ENCODE measurements around the gene FUOM.
"Not testable (repeated sequence)": the region's sequence is repeated elsewhere in the genome, so short reads cannot be mapped to it uniquely, and the experiment has no call there.

FUOM gene

DNA sequence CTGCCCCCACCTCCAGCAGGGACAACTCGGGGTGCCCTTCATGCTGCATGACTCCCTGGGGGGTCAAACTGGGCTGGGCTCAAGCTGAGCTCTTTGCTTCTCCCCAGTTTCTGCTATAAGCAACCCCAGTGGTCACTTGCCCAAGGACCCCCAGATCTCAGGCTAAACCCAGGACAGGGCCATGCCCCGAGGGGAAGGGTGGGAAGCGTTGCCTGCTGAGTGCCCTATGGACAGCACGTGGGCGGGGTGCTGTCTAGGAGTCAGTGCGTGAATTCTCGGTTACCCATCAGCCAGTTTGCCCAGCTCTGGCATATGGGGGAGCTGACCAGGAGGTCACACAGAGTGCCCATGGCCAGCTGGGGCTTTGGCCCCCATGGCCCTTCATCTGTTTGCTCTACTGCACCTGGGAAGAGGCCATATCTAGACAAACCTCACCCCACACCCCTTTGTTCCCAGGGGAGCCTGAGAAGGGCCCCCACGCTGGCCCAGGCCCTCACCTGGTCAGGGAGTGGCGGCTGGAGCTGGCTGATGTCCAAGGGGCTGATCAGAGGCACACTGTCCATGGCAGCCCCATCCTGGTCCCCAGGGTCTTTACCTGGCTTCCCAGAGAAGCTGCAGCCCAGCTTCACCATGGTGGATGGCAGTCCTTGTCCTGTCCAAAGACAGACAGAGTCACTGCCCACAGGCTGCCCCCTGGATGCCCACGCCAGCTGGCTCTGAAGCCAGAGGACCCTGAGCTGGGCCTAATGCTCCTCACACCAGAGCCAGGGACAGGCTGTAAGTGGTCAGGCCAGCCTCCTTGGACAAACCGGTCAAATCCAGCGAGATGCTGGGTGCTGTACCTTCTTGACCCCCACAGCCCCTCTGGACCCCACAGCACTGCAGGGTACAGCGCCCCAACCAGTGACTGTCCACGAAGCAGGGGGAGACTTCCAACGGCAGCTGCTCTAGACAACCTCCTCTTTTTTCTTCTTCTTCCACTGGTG, 29.2 kb downstream of the FUOM start:
- no peak for DNase-seq (ENCODE audit: low spot score)

DNA sequence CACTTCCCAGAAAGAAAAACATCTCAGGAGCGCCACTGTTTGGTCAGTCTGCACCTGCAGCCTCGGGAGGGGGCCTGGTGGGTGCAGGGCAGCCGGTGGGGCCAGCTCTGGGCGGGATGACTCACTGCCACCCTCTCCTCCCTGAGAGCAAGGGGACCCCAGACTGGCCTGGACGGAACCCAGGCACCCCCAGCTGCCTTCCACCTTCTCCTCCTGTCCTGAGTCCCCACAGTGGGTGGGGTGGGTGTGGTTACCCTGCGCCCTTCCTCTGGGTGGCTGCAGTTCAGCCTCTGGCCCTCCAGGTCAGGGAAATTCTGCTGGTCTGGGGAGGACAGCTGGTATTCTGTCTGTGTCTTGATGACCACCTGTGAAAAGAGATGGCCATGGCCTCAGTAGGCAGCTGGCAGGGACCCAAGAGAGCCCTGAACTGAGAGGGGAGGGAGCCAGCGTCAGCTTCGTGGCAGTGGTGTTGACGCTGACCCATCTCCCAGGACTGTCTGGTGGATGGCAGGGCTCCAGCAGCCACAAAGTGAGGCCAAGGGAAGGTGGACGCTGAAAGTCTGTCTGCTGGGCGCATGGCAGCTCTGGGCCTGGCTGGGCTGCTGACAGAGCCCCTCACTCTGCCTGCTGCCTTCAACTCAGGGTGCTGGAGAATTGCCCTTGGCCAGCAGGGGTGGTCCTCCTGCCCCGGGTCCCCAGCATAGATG, 30.0 kb downstream of the FUOM start:
- DNase-seq (ENCODE audit: low spot score) = no peak

DNA sequence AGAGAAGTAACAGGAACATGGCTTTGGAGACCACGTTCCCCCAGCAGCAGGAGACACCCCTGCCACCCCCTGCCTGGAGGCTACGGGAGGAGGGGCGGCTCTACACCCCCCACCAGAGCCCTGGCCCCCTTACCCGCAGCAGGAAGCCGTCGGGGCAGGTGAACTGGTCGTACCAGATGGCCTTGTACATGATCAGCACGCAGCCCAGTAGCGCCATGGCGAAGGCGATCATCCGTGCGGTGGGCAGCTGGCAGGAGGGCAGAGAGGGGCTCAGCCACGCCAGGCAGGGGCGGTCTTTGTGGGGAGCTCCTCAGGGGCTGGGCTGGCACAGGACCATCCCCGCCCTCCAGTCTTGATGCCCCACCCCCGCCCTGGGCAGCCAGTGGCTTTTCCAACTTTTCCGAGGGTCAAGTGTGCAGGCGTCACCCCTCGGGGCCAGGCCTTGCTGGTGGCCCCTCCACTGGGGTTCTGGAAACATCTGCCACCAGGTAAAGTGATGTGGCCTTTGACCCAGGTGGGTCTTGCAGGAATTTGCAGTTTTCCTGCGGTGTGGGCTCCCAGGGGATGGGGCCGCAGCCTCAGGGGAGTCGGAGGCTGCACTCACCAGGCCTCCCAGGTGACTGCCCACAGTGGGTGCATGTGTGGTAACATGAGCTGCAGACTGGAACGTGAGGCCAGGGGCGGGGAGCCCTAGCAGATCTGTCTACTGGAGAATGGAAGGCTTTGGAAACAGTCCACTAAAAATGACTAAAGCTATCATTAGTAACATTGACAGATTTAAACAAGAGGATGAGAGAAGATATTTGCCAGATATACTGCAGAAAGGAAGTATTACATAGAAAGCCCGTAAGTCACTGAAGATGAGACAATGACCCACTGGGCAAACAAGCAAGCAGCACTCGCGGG, 30.8 kb downstream of the FUOM start:
- no peak for DNase-seq (ENCODE audit: low spot score)

GRCh38 chr10:133326223-133326551, 31.6 kb downstream of the FUOM start:
- DNase-seq (ENCODE audit: low spot score) = no peak

- no peak for DNase-seq (ENCODE audit: low spot score)
Observed at GRCh38 chr10:133325440-133326222, 32.2 kb downstream of the FUOM start.

DNA sequence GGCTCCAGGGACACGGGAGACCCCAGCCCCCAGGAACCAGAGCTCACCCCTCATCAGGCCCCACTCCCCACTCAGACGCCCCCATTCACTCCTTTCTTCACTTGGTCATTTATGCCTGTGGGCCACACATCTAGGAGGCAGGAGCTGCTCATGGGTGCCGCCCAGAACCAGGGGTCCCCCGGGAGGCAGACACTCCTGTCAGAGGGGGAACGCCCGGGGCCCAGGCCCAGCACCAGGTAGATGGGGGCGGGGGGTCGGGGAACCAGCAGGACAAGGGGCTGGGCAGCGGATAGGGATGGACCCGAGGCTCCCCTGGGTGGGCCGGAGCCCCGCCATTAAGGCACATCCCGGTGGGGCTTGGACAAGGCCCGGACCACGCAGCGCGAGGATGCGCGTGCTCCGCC, 33.0 kb downstream of the FUOM start:
- no peak for DNase-seq (ENCODE audit: low spot score)

DNA sequence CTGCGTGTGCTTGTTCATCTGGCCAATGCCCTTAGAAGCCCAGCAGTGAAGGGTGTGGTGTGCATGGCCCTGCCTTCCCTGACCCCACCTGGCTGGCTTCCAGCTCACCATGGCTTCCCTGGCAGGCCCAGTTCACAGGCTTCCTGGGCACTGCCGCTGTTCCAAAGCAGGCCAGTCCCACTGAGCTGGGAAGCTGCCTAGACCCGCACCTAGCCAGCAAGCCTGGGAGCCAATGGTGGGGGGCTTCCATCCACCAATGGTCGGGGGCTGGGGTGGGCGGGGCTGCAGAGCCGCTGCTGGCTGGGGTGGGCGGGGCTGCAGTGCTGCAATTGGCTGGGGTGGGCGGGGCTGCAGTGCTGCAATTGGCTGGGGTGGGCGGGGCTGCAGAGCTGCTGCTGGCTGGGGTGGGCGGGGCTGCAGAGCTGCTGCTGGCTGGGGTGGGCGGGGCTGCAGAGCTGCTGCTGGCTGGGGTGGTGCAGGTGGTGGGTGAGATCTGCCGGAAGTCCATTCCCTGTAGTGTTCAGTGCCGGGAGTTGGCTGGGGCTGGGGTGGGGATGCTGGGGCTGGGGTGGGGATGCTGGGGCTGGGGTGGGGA, 33.5 kb downstream of the FUOM start:
- peak; percentile 51 for DNase-seq (ENCODE audit: low spot score)

DNA sequence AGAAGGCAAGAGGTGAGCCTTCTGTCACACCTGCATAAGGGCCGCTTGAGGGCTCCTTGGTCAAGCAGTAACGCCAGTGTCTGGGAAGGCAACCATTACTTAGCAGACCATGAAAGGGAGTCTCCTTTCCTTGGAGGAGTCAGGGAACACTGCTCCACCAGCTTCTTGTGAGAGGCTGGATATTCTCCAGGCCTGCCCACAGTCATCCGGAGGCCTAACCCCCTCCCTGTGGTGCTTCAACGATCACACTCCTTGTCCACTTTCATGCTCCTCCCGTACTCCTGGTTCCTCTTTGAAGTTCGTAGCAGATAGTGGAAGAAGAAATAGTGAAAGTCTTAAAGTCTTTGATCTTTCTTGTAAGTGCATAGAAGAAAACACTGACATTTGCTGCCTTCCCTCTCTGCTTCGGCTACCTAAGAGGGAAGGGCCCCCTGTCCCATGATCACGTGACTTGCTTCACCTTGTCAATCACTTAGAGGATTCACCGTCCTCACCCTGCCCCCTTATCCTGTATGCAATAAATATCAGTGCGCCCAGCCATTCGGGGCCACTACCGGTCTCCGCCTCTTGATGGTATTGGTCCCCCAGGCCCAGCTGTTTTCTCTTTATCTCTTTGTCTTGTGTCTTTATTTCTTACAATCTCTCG, 35.6 kb downstream of the FUOM start:
- not testable (repeated sequence) for DNase-seq (ENCODE audit: low spot score)

DNA sequence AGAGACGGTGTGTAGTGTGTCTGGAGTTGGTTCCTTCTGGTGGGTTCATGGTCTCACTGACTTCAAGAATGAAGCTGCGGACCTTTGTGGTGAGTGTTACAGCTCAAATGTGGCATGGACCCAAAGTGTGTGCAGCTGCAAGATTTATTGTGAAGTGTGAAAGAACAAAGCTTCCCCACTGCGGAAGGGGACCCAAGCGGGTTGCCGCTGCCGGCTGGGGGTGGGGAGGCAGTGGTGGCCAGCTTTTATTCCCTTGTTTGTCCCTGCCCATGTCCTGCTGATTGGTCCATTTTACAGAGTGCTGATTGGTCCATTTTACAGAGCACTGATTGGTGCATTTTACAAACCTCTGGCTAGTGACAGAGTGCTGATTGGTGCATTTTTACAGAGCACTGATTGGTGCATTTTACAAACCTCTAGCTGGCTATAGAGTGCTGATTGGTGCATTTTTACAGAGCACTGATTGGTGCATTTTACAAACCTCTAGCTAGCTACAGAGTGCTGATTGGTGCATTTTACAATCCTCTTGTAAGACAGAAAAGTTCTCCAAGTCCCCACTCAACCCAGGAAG, 36.9 kb downstream of the FUOM start:
- not testable (repeated sequence) for DNase-seq (ENCODE audit: low spot score)

GRCh38 chr10:133318494-133319127, 39.2 kb downstream of the FUOM start:
- peak; percentile 46 for DNase-seq (ENCODE audit: low spot score)

DNA sequence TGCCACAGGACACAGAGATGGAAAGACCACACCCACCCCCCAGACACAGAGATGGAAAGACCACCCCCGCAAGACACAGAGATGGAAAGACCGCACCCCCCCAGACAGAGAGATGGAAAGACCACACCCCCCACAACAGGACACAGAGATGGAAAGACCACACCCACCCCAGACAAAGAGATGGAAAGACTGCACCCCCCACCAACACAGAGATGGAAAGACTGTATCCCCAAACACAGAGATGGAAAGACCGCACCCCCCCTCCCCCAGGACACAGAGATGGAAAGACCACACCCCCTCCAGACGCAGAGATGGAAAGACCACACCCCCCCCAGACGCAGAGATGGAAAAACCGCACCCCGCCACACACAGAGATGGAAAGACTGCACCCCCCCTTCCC, 41.1 kb downstream of the FUOM start:
- no peak for DNase-seq (ENCODE audit: low spot score)

DNA sequence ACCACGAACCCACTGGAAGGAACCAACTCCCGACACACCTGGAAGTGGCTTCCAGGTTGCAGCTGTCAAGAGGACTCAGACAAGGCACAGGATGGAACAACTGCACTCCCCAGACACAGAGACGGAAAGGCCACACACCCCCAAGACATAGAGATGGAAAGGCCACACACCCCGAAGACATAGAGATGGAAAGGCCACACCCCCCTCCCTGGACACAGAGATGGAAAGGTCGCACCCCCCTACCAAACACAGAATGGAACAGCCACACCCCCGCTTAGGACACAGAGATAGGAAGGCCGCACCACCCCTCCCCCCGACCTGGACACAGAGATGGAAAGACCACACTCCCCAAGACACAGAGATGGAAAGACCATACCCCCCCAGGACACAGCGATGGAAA, 41.6 kb downstream of the FUOM start:
- no peak for DNase-seq (ENCODE audit: low spot score)

GRCh38 chr10:133315847-133316246, 42.0 kb downstream of the FUOM start:
- DNase-seq (ENCODE audit: low spot score) = no peak

DNA sequence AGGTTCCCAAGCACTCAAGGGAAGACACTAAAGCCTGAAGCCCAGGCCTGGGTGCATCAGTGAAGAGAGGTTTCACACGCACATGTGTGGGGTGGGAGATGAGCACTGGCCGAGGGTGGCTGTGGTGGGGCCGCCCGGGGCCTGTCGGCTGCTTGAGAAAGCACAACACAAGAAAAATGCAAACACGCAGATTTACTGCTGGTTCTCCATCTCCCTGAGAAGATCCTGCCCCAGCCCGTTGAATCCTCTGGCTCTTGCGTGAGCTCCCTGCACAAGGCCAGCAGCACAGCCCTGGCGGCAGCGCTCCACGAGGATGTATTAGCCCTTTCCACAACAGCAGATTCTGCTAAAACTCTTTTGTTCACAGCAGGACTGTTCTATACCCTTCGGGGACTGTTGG, 42.9 kb downstream of the FUOM start:
- DNase-seq (ENCODE audit: low spot score) = no peak

GRCh38 chr10:133313192-133313591, 44.6 kb downstream of the FUOM start:
- no peak for DNase-seq (ENCODE audit: low spot score)

DNA sequence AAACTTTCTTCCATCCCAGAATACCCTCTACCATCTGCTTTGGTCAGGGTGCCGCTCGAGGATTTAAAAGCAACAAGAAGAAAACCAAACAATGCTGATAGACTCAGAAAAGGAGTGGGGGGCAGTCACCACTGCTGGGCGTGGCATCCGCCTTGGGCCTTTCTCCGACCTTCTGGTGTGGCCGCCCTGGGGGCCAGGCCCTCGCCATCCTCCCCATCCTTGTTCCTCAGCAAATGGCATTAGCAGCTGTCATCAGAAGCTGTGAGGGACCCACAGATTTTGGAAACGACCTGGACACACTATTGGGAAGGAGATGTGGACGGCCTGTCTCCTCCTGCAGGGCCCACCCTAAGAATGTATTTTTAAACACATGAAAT, 45.1 kb downstream of the FUOM start:
- DNase-seq (ENCODE audit: low spot score) = no peak

DNA sequence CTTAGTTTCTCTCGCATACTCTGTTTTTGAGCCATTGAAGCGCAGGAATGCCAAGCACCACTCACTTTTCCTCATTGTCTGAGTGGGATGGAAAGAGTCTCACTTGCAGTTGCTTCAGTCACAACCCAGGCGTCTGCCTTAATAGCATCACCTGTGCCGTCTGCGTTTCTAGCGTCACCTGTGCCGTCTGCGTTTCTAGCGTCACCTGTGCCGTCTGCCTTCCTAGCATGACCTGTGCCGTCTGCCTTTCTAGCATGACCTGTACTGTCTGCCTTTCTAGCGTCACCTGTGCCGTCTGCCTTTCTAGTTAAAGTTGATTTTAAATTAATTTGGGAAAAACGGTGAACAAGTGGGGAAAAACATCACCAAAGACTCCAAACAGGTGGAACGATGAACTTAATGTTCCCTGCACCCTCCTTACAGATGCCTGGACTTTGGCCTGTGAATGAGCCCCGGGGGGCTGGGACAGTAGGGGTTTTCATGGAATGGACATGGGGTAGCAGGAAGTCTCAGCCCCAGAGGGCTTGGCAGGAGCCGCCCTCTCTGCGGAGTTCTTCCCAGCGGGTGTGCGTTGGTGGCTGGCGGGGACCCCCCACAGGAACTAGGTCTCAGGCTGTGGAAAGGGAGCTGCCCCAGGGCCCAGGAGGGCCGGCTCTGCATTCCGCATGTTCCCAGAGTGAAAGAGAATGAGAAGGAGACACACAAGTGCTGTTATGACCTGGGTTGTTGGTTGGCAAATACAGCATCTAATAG, 45.6 kb downstream of the FUOM start:
- DNase-seq (ENCODE audit: low spot score) = no peak

DNA sequence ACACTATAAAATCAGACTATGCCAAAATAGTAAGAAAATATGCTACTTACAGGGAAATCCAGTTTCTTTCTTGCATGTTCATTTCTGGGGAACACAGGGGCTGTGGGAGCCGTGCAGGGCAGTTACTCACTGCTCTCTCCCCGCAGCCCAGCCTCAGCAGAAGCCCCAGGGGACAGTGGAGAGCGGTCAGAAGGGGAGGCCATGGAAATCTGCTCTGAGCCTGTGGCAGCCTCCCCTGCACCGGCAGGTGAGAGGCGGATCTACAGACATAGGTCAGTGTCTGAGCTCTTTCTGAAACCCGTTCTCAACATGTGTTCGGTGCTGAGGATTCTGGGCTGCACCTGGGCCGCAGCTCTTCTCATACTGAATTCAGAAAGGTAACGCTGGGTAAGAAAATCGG, 46.2 kb downstream of the FUOM start:
- no peak for DNase-seq (ENCODE audit: low spot score)

GRCh38 chr10:133310789-133311188, 47.0 kb downstream of the FUOM start:
- DNase-seq (ENCODE audit: low spot score) = no peak

Measured in hematopoietic multipotent progenitor cell treated with erythropoietin and hydrocortisone succinate and interleukin-3 and kit ligand, for 15 days (in vitro differentiated cells).